Measurements from ENCODE around the gene C3orf20.

Gene C3orf20

DNA sequence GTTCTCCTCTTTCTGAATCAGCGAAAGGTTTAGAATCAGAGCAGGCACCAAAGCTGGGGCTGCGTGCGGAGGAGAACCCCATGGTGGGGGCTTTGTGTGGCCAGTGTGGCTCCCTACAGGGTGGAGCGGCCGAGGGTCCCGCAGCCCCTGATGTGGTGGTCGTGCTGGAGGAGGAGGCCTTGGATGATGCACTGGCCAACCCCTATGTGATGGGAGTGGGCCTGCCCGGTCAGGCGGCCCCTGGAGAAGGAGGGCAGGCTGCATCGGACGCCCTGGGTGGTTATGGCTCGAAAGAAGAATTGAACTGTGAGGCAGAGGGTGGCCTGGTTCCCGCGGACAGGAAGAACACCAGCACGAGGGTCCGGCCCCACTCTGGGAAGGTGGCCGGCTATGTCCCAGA, 145.2 kb downstream of the C3orf20 start:
- CTCF ChIA-PET = no interaction called here

DNA sequence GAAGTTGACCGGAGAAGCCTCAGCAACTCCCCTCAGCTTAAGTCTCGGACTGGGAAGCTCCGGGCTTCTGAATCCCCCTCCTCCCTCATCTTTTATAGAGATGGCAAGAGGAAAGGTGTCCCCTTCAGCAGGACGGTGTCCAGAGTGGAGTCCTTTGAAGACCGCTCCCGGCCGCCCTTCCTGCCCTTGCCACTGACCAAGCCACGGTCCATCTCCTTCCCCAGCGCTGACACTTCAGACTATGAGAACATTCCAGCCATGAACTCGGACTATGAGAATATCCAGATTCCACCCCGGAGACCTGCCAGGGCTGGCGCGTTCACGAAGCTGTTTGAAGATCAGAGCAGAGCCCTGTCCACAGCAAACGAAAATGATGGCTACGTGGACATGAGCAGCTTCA, 146.2 kb downstream of the C3orf20 start:
- CTCF ChIA-PET = no interaction called here
- TF ChIP-seq, protein P1, sequence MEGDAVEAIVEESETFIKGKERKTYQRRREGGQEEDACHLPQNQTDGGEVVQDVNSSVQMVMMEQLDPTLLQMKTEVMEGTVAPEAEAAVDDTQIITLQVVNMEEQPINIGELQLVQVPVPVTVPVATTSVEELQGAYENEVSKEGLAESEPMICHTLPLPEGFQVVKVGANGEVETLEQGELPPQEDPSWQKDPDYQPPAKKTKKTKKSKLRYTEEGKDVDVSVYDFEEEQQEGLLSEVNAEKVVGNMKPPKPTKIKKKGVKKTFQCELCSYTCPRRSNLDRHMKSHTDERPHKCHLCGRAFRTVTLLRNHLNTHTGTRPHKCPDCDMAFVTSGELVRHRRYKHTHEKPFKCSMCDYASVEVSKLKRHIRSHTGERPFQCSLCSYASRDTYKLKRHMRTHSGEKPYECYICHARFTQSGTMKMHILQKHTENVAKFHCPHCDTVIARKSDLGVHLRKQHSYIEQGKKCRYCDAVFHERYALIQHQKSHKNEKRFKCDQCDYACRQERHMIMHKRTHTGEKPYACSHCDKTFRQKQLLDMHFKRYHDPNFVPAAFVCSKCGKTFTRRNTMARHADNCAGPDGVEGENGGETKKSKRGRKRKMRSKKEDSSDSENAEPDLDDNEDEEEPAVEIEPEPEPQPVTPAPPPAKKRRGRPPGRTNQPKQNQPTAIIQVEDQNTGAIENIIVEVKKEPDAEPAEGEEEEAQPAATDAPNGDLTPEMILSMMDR (IDR thresholded peaks at IDR 0.05; ENCODE audit: insufficient read depth, low read length, missing control alignments) = no peak

More for the DNA sequence above, 145.2 kb downstream of the C3orf20 start:
- POLR2A ChIA-PET = no interaction called here
- H3K4me3 ChIP-seq (ENCODE audit: low read depth, low read length) = no peak overlapping the region
- TF ChIP-seq, protein P1 (IDR thresholded peaks at IDR 0.05; ENCODE audit: insufficient read depth, low read length, missing control alignments) = no peak
- DNase-seq (ENCODE audit: low read depth, low spot score) = no peak

DNA sequence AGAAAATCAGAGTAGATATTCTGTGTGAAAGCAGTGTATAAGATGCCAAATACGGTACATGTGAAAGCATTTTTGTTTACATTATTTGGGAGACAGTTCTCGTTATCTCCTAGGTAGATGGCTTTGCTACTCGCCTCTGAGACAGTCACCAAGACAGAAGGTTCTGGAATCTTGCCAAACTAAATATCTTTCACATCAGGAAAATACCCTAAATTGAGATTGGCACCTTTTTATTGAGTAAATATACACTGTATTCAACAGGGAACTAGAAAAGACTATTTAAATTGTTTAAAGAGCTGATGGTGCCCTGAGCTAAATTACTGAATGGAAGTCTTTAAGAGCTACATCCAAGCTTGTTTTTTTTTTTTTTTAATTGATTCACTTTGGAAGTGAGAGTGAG, 147.2 kb downstream of the C3orf20 start:
- TF ChIP-seq, protein P1 (IDR thresholded peaks at IDR 0.05; ENCODE audit: insufficient read depth, low read length, missing control alignments) = no peak
- H3K4me3 ChIP-seq (ENCODE audit: low read depth, low read length) = no peak overlapping the region
- no peak for DNase-seq (ENCODE audit: low read depth, low spot score)
- ChIA-PET CTCF (interaction anchor here (1.5 kb wide), 1 partner anchor 12 kb away, joined by 3 read pairs; no protein-coding TSS in a partner anchor), POLR2A (no interaction called here)

More for the DNA sequence above, 146.2 kb downstream of the C3orf20 start:
- POLR2A ChIA-PET = no interaction called here
- no peak overlapping the region for H3K4me3 ChIP-seq (ENCODE audit: low read depth, low read length)
- DNase-seq (ENCODE audit: low read depth, low spot score) = no peak
